ENCODE data around the gene CLRN1.

GRCh38 chr3:151003768-151004134 lies 31.2 kb upstream of the CLRN1 start:
- TF ChIP-seq POLR2AphosphoS5 (IDR thresholded peaks at IDR 0.05) = no peak
- TF ChIP-seq, protein P1, sequence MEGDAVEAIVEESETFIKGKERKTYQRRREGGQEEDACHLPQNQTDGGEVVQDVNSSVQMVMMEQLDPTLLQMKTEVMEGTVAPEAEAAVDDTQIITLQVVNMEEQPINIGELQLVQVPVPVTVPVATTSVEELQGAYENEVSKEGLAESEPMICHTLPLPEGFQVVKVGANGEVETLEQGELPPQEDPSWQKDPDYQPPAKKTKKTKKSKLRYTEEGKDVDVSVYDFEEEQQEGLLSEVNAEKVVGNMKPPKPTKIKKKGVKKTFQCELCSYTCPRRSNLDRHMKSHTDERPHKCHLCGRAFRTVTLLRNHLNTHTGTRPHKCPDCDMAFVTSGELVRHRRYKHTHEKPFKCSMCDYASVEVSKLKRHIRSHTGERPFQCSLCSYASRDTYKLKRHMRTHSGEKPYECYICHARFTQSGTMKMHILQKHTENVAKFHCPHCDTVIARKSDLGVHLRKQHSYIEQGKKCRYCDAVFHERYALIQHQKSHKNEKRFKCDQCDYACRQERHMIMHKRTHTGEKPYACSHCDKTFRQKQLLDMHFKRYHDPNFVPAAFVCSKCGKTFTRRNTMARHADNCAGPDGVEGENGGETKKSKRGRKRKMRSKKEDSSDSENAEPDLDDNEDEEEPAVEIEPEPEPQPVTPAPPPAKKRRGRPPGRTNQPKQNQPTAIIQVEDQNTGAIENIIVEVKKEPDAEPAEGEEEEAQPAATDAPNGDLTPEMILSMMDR (IDR thresholded peaks at IDR 0.05) = no peak

Data from transverse colon (tissue), 4 donors.